A673 (cell line): ENCODE measurements around the gene MAP3K13.

Experiments used
- CTCF ChIP-seq: fragments of 300-800, 200-600 bp; sonication (generic); conservative IDR thresholded peaks from 2 replicates; pipeline ENCODE4 v1.5.1; 2017; ENCODE audit warnings: low read depth, mild to moderate bottlenecking, antibody characterized with exemption, low read length, moderate library complexity, mixed read lengths
- EZH2 ChIP-seq: fragments of 200-600 bp; sonication (generic); IDR thresholded peaks from 2 replicates; pipeline ENCODE4 v1.6.1; 2017; ENCODE audit warnings: borderline replicate concordance, low read depth, mild to moderate bottlenecking, mixed read lengths, antibody characterized with exemption, low read length; ENCODE audit not compliant: poor library complexity, severe bottlenecking

DNA sequence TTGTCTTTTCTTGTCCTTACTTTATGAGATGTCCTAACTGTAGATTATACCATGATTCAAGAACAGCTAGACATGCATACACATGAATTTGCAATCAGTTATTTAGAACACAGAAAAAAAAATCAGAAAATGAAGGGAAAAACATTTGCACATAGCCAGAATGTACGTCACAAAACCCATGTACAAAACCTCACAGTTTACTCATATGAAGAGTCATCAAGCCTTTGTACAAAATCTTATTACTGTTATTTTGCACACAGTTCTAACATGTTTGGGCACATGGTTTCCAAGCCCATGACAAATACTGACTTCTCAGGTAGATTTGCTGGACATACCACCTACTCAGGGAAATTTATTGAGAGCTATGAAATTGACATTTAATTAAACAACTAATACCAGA, 48.2 kb downstream of the MAP3K13 start:
- TF ChIP-seq CTCF (no peak), EZH2 (no peak)
